ENCODE results near the gene ACTR2. TPM values are rescaled to one million over a fixed set of nuclear protein-coding genes. Genes with fewer than 3 reads are reported as not detected.

The ACTR2 gene
- total and polyA plus RNA-seq, 4 donors: 54.3 to 215 (median 147) TPM

DNA sequence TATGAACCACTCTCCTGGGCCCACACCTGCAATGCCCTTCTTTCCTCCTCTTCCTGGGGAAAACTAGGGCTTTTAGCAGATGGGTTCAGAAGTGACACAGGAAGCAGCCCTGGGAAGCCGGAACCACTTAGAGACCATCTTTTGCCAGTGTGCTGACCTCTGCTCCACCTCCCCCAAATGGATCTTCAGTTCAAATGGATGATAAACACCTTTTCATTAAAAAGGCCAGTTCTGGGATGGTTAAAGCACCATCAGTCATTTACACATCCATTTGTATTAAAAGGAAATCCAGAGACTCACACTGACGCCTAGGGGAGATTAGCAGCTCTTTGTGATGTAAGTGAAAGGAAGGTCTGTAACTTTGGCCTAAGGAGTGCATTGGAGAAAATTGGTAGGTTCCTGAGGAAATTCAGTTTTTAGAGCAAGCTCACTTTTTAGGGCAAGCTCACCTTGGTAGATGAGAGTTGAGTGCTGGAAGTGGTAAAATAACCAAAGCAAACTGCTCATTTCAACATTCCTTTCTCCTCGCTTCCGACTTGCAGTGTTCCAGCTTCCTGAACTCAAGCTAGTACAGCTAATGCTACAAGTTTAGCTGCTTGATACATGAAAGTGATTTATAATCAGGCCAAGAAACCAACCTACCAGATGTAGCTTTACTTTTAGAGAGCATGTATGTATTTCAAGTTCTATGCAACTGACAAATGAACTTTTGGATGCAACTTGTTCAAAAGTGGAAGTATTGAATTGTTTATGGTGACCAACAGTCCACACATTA lies 47.7 kb downstream of the ACTR2 start:
- H3K9me3 ChIP-seq (ENCODE audit: control insufficient read depth in 4 of 4, insufficient read depth in 3 of 4, low read length in 3 of 4): no peaks in the 10 kb centered on the region
- peaks cover 3 to 8% (median 3%) of the 10 kb centered on the region in 4 donors for H3K36me3 ChIP-seq (ENCODE audit: control insufficient read depth in 4 of 4, insufficient read depth in 4 of 4, low read length in 4 of 4)
- peak in 2 of 3 donors; percentile 32 to 41 for DNase-seq
- WGBS, 2 donors: 50 to 60% methylated on average over 4 of the region's 4 CpGs
- H3K27ac ChIP-seq (ENCODE audit: low read depth in 1 of 2, low read length in 1 of 2): no peak overlapping the region
- peaks cover 4 to 43% (median 28%) of the 10 kb centered on the region in 5 donors for H3K4me1 ChIP-seq (ENCODE audit: control insufficient read depth in 5 of 5, insufficient read depth in 5 of 5, low read length in 5 of 5)
- no peaks in the 10 kb centered on the region for H3K27me3 ChIP-seq (ENCODE audit: control insufficient read depth in 3 of 3, insufficient read depth in 3 of 3, low read length in 2 of 3)
- no peak for ATAC-seq (ENCODE audit: insufficient read depth, low FRiP score)
- H3K9ac ChIP-seq (ENCODE audit: insufficient read depth in 1 of 2, low read length in 2 of 2): no peak overlapping the region
- no peak for TF ChIP-seq CTCF (IDR thresholded peaks at IDR 0.05; ENCODE audit: control extremely low read depth, extremely low read depth)
- no peak overlapping the region for H3K4me3 ChIP-seq

DNA sequence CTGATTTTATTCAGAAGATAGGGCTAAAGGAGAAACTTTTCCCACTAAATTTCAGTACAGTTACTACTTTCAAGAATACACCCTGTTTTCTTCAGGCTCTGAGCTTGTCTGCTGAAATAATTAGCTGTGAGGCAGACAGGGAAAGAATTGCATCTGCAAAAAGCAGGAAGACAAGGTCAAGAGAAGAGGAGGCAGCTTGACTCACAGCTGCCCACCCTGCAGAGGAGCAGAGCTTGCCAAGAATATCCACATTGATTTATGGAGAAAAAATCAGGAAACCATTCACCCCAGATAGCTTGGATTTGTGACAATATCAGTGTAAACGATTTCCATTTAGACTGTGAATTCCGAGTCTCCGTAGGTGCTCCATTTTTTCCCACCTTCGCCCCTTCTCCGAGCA lies 49.0 kb downstream of the ACTR2 start:
- Histone ChIP-seq H3K9me3 (ENCODE audit: control insufficient read depth in 4 of 4, insufficient read depth in 3 of 4, low read length in 3 of 4) (no peaks in the 10 kb centered on the region), H3K27me3 (ENCODE audit: control insufficient read depth in 3 of 3, insufficient read depth in 3 of 3, low read length in 2 of 3) (no peaks in the 10 kb centered on the region), H3K36me3 (ENCODE audit: control insufficient read depth in 4 of 4, insufficient read depth in 4 of 4, low read length in 4 of 4) (peaks cover 3 to 7% (median 3%) of the 10 kb centered on the region in 4 donors), H3K9ac (ENCODE audit: insufficient read depth in 1 of 2, low read length in 2 of 2) (no peak overlapping the region), H3K27ac (ENCODE audit: low read depth in 1 of 2, low read length in 1 of 2) (peak overlapping the region in 1 of 2 donors; percentile 54), H3K4me1 (ENCODE audit: control insufficient read depth in 5 of 5, insufficient read depth in 5 of 5, low read length in 5 of 5) (peaks cover 6 to 44% (median 28%) of the 10 kb centered on the region in 5 donors), H3K4me3 (no peak overlapping the region)
- 69 to 81% methylated on average over 5 of the region's 5 CpGs for WGBS, 2 donors
- TF ChIP-seq CTCF (IDR thresholded peaks at IDR 0.05; ENCODE audit: control extremely low read depth, extremely low read depth): no peak
- DNase-seq: peak in 2 of 3 donors; percentile 63 to 70
- no peak for ATAC-seq (ENCODE audit: insufficient read depth, low FRiP score)

GRCh38 chr2:65277118-65277517 lies 49.5 kb downstream of the ACTR2 start:
- H3K27ac ChIP-seq (ENCODE audit: low read depth in 1 of 2, low read length in 1 of 2): no peak overlapping the region
- WGBS, 2 donors: 64 to 73% methylated on average over 3 of the region's 3 CpGs
- no peak for TF ChIP-seq CTCF (IDR thresholded peaks at IDR 0.05; ENCODE audit: control extremely low read depth, extremely low read depth)
- DNase-seq (peak in 1 of 3 donors; percentile 43), ATAC-seq (ENCODE audit: insufficient read depth, low FRiP score) (no peak)
- no peak overlapping the region for H3K4me3 ChIP-seq
- peaks cover 6 to 49% (median 31%) of the 10 kb centered on the region in 5 donors for H3K4me1 ChIP-seq (ENCODE audit: control insufficient read depth in 5 of 5, insufficient read depth in 5 of 5, low read length in 5 of 5)
- no peak overlapping the region for H3K9ac ChIP-seq (ENCODE audit: insufficient read depth in 1 of 2, low read length in 2 of 2)
- no peaks in the 10 kb centered on the region for H3K27me3 ChIP-seq (ENCODE audit: control insufficient read depth in 3 of 3, insufficient read depth in 3 of 3, low read length in 2 of 3)
- peaks cover 0 to 5% (median 3%) of the 10 kb centered on the region in 4 donors for H3K36me3 ChIP-seq (ENCODE audit: control insufficient read depth in 4 of 4, insufficient read depth in 4 of 4, low read length in 4 of 4)
- no peaks in the 10 kb centered on the region for H3K9me3 ChIP-seq (ENCODE audit: control insufficient read depth in 4 of 4, insufficient read depth in 3 of 4, low read length in 3 of 4)

All from lung (tissue), 12 donors.